Prostate gland (tissue), 2 donors: ENCODE data around the gene SLC16A2.

Source experiments
- POLR2A ChIP-seq: fragments of 450-650 bp; IDR thresholded peaks from one replicate; pipeline ENCODE4 v1.6.1; 2016; ENCODE audit warnings: antibody characterized with exemption, mild to moderate bottlenecking
- POLR2AphosphoS5 ChIP-seq: sonication (generic); formaldehyde crosslinking; IDR thresholded peaks from one replicate; pipeline ENCODE4 v1.6.1; 2017; ENCODE audit warnings: antibody characterized with exemption
- TF ChIP-seq, protein P1 (sequence below), 4 experiments: fragments of 200-600 bp in 2 of 4; fragments of 450-650 bp in 2 of 4; sonication (generic) in 2 of 4; IDR thresholded peaks; 1 replicate in 3 of 4; 2 replicates in 1 of 4; pipeline ENCODE4 v1.5.1; 2016 to 2019; ENCODE audit warnings: antibody characterized with exemption in 4 of 4, mild to moderate bottlenecking in 2 of 4, moderate library complexity in 2 of 4

DNA sequence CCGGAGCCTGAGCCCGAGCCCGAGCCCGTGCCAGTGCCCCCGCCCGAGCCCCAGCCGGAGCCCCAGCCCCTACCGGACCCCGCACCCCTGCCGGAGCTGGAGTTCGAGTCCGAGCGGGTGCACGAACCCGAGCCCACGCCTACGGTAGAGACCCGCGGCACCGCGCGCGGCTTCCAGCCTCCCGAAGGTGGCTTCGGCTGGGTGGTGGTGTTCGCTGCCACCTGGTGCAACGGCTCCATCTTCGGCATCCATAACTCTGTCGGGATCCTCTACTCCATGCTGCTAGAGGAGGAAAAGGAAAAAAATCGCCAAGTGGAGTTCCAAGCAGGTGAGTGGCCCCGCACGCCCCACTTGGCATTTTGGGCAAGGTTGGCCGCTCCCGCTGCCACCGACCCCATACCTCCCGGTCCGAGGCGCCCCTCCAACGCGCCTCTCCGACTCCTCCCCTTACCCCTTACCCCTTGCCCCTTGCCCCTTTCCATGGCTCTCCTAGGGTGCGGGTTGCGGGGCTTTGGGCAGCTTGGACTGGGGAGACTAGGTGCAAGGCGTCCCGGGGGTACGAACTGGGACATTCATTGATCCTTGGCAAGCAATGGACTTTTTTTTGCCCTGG, 553 bp downstream of the SLC16A2 start:
- TF ChIP-seq POLR2A (no peak), POLR2AphosphoS5 (no peak)
- TF ChIP-seq, protein P1, sequence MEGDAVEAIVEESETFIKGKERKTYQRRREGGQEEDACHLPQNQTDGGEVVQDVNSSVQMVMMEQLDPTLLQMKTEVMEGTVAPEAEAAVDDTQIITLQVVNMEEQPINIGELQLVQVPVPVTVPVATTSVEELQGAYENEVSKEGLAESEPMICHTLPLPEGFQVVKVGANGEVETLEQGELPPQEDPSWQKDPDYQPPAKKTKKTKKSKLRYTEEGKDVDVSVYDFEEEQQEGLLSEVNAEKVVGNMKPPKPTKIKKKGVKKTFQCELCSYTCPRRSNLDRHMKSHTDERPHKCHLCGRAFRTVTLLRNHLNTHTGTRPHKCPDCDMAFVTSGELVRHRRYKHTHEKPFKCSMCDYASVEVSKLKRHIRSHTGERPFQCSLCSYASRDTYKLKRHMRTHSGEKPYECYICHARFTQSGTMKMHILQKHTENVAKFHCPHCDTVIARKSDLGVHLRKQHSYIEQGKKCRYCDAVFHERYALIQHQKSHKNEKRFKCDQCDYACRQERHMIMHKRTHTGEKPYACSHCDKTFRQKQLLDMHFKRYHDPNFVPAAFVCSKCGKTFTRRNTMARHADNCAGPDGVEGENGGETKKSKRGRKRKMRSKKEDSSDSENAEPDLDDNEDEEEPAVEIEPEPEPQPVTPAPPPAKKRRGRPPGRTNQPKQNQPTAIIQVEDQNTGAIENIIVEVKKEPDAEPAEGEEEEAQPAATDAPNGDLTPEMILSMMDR (IDR thresholded peaks at IDR 0.05), result no peak
